ENCODE data around the gene CHMP4B.
"Not testable (repeated sequence)": the region's sequence is repeated elsewhere in the genome, so short reads cannot be mapped to it uniquely, and the experiment has no call there.

The CHMP4B gene

GRCh38 chr20:33789109-33789857 is 21.9 kb upstream of the CHMP4B start:
- DNase-seq (ENCODE audit: low read depth) = no peak
- no peak overlapping the region for H3K4me3 ChIP-seq (ENCODE audit: low read depth, low read length)
- TF ChIP-seq CTCF (IDR thresholded peaks at IDR 0.05; ENCODE audit: low read depth, low read length, missing control alignments) = no peak

DNA sequence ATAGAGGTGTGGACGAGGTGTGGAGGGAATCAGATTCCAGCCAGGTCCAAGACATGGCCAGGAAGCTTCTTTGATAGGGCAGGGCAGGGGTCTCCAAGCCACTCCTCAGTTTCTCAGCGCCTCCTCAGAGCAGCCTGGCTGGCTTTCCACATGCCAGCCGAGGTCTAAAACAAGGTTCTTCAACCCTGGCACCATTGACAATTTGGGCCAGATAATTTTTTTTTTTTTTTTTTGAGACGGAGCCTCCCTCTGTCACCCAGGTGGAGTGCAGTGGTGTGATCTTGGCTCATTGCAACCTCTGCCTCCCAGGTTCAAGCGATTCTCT is 21.3 kb upstream of the CHMP4B start:
- no peak for TF ChIP-seq CTCF (IDR thresholded peaks at IDR 0.05; ENCODE audit: low read depth, low read length, missing control alignments)
- no peak overlapping the region for H3K4me3 ChIP-seq (ENCODE audit: low read depth, low read length)
- no peak for DNase-seq (ENCODE audit: low read depth)

DNA sequence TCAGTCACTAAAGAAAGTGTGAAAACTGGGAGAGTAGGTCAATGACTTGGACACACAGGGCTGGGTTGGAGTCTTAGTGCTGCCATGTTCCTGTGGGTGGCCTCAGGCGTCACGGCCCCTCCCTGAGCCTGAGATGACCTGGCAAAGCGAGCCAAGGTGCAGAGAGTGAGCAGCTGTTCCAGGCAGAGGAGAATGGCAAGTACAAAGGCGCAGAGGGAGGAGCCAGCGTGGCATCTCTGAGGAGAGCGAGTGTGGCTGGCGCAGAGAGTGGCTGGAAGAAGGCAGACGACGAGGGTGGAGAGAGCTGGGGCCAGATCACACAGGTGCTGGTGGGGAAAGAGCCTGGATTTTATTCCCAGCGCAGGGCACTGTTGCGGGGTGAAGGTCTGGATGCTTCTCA is 20.6 kb upstream of the CHMP4B start:
- H3K4me3 ChIP-seq (ENCODE audit: low read depth, low read length) = no peak overlapping the region
- TF ChIP-seq CTCF (IDR thresholded peaks at IDR 0.05; ENCODE audit: low read depth, low read length, missing control alignments) = no peak
- no peak for DNase-seq (ENCODE audit: low read depth)

DNA sequence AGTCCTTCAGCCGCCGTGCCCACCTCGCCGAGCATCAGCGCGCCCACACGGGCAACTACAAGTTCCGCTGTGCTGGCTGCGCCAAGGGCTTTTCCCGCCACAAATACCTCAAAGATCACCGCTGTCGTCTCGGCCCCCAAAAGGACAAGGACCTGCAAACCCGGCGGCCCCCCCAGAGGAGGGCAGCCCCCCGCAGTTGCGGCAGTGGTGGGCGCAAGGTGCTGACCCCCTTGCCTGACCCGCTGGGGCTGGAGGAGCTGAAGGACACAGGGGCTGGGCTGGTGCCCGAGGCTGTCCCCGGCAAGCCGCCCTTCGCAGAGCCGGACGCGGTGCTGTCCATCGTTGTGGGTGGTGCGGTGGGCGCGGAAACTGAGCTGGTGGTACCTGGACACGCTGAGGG is 20.1 kb upstream of the CHMP4B start:
- no peak for DNase-seq (ENCODE audit: low read depth)
- no peak for TF ChIP-seq CTCF (IDR thresholded peaks at IDR 0.05; ENCODE audit: low read depth, low read length, missing control alignments)
- H3K4me3 ChIP-seq (ENCODE audit: low read depth, low read length) = no peak overlapping the region

DNA sequence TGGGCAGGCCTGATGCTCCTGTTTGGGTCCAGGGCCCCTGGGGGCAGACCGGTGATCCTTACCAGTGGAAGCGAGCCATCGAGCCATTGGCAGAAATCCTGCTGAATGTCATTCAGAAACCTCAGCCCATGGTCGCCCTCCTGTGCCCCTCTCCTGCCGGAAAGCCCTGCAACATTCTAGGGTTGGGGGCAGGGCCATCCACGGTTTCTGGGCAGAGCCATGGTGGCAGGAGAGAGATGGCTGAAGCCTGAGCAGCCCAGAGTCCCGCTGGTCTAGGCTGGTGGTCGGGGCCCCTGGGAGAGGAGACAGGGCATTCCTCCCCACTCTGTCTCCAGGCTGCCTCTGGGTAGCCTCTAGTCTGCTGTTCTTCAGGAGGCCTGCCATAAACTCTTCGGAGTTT is 19.6 kb upstream of the CHMP4B start:
- DNase-seq (ENCODE audit: low read depth) = no peak
- H3K4me3 ChIP-seq (ENCODE audit: low read depth, low read length) = no peak overlapping the region
- no peak for TF ChIP-seq CTCF (IDR thresholded peaks at IDR 0.05; ENCODE audit: low read depth, low read length, missing control alignments)

DNA sequence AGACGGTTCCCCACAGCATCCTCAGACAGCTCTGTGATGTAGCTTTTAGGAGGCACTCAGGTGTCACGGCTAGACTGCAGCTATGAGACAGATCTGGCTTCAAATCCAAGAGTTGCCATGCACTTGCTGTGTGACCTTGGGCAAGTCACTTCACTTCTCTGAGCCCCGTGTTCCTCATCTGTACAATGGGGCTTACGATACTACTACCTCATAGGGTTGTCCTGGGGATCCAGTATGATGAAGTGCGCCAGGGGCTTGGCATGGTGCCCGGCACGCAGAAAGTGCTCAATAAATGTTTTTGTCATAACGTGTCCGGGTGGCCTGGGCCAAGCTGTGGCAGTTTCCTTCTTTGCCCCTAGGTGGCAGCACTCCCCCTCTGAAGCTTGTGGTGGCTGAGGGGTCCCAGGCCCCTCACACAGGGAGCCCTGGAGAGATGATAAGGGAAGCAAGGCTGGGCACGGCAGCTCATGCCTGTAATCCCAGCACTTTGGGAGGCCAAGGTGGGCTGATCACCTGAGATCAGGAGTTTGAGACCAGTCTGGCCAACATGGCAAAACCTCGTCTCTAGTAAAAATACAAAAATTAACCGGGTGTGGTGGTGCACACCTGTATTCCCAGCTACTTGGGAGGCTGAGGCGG is 19.1 kb upstream of the CHMP4B start:
- DNase-seq (ENCODE audit: low read depth) = no peak
- peak; percentile 87 for TF ChIP-seq CTCF (IDR thresholded peaks at IDR 0.05; ENCODE audit: low read depth, low read length, missing control alignments)

DNA sequence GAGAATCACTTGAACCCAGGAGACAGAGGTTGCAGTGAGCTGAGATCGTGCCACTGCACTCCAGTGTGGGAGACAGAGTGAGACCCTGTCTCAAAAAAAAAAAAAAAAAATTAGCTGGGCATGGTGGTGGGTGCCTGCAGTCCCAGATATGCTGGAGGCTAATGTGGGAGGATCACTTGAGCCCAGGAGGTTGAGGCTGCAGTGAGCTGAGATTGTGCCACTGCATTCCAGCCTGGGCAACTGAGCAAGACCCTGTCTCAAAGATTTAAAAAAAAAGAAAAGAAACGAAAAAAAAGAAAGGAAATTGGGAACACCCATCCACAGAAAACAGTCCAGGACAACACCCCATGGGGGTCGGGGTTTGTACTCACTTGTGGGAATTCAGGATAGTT is 18.6 kb upstream of the CHMP4B start:
- not testable (repeated sequence) for DNase-seq (ENCODE audit: low read depth); H3K4me3 ChIP-seq (ENCODE audit: low read depth, low read length)

More for the DNA sequence above, 19.1 kb upstream of the CHMP4B start:
- no peak overlapping the region for H3K4me3 ChIP-seq (ENCODE audit: low read depth, low read length)

Data from GM12864 (cell line).